AG09319 (cell line): Measurements from ENCODE around the gene SAMM50.
A peak's percentile ranks its signal among the peaks of the same experiment; 100 is the strongest.

ENCODE experiments used
- DNase-seq: peaks from one replicate; pipeline ENCODE4 v3.0.0-alpha.2; 2010; ENCODE audit warnings: low read depth; ENCODE audit errors: extremely low read depth
- CTCF ChIP-seq: IDR thresholded peaks from 2 replicates; pipeline ENCODE4 v1.5.1; 2011; ENCODE audit warnings: low read depth, mild to moderate bottlenecking, inconsistent platforms, low read length, moderate library complexity

The SAMM50 gene

GRCh38 chr22:43988116-43988820, 33.0 kb downstream of the SAMM50 start:
- TF ChIP-seq CTCF: no peak
- DNase-seq: peak; percentile 10

- TF ChIP-seq CTCF: no peak
- DNase-seq: no peak
Measured at GRCh38 chr22:43988960-43989359, 33.7 kb downstream of the SAMM50 start.

GRCh38 chr22:43990044-43990443, 34.8 kb downstream of the SAMM50 start:
- TF ChIP-seq CTCF: no peak
- no peak for DNase-seq

GRCh38 chr22:43991316-43992020, 36.2 kb downstream of the SAMM50 start:
- no peak for TF ChIP-seq CTCF
- DNase-seq: no peak

- no peak for TF ChIP-seq CTCF
- DNase-seq: no peak
Measured at GRCh38 chr22:43992331-43992821, 37.1 kb downstream of the SAMM50 start.

GRCh38 chr22:43993072-43993760, 38.0 kb downstream of the SAMM50 start:
- TF ChIP-seq CTCF: peak; percentile 97
- peak; percentile 12 for DNase-seq

GRCh38 chr22:43994006-43994405, 38.8 kb downstream of the SAMM50 start:
- TF ChIP-seq CTCF: no peak
- DNase-seq: no peak
